Peyer's patch (tissue), 4 donors: ENCODE results near the gene FARSA.

Source experiments
- POLR2A ChIP-seq, 2 donors: fragments of 450-650 bp; IDR thresholded peaks; one replicate each; pipeline ENCODE4 v1.5.1; 2017; ENCODE audit warnings: antibody characterized with exemption in 2 of 2, mild to moderate bottlenecking in 2 of 2, moderate library complexity in 2 of 2
- TF ChIP-seq, protein P1 (sequence below), 6 experiments: fragments of 450-650 bp in 4 of 6; fragments of 200-600 bp in 2 of 6; sonication (generic) in 1 of 6; IDR thresholded peaks; one replicate each; pipeline ENCODE4 v1.5.1; 2017 to 2019; ENCODE audit warnings: antibody characterized with exemption in 6 of 6, mild to moderate bottlenecking in 3 of 6, moderate library complexity in 1 of 6

DNA sequence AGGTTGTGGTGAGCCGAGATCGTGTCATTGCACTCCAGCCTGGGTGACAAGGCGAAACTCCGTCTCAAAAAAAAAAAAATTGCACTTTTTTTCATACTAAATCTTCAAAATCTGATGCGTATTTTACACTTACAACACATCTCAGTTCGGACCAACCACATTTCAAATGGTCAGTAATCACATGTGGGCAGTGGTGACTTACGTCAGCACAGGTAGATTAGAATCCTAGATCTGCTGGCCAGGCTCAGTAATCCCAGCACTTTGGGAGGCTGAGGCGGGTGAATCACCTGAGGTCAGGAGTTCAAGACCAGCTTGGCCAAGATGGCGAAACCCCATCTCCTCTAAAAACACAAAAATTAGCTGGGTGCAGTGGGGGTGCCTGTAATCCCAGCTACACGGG lies 1.6 kb upstream of the FARSA start:
- no peak for TF ChIP-seq POLR2A (IDR thresholded peaks at IDR 0.05)
- TF ChIP-seq, protein P1, sequence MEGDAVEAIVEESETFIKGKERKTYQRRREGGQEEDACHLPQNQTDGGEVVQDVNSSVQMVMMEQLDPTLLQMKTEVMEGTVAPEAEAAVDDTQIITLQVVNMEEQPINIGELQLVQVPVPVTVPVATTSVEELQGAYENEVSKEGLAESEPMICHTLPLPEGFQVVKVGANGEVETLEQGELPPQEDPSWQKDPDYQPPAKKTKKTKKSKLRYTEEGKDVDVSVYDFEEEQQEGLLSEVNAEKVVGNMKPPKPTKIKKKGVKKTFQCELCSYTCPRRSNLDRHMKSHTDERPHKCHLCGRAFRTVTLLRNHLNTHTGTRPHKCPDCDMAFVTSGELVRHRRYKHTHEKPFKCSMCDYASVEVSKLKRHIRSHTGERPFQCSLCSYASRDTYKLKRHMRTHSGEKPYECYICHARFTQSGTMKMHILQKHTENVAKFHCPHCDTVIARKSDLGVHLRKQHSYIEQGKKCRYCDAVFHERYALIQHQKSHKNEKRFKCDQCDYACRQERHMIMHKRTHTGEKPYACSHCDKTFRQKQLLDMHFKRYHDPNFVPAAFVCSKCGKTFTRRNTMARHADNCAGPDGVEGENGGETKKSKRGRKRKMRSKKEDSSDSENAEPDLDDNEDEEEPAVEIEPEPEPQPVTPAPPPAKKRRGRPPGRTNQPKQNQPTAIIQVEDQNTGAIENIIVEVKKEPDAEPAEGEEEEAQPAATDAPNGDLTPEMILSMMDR (IDR thresholded peaks at IDR 0.05) = no peak
